Sciatic nerve (tissue), 2 donors: Measurements from ENCODE around the gene OR4D5. TPM values are rescaled to one million over a fixed set of nuclear protein-coding genes. Genes with fewer than 3 reads are reported as not detected.

Source experiments
- ATAC-seq: fragments of 200-7000 bp; cut with Tn5 transposase; one replicate; pipeline ENCODE4 v1.9.1; 2020; ENCODE audit warnings: mild to moderate bottlenecking, moderate library complexity
- DNase-seq: peaks from one replicate; pipeline ENCODE4 v3.0.0-alpha.2; 2020; ENCODE audit warnings: low spot score
- intact Hi-C: fragments of 100-400 bp; cut with DNase I; formaldehyde crosslinking; loops from one replicate; pipeline ENCODE4 v1.14.2; 2022
- total RNA-seq: library from RNA; stranded (reverse); fragmentation: NEBNext Ultra II Directional; extraction: Animal tissue kit (Norgen Biotek cat#: 25700); gene quantifications from one replicate; pipeline ENCODE4 v1.2.1, GENCODE V29; 2021
- donor health status: DM: no; HTN: no; CAD: no.
- donor health status: DM: no; HTN: no; CAD: no.

Gene OR4D5
- total RNA-seq: not detected

- DNase-seq (no peak), ATAC-seq (no peak)
- intact Hi-C loops: no loop called here
Measured at GRCh38 chr11:123939317-123939716, at the start of gene OR4D5. Gene OR4D5 (plus strand): TSS chr11:123939617. CDS start chr11:123939617, 0 bp downstream.

GRCh38 chr11:123892031-123892430 lies 47.4 kb upstream of the OR4D5 start:
- intact Hi-C loops: no loop called here
- no peak for ATAC-seq
- no peak for DNase-seq

- intact Hi-C loops: no loop called here
- no peak for ATAC-seq
- no peak for DNase-seq
Measured at GRCh38 chr11:123899792-123900191, 39.6 kb upstream of the OR4D5 start.

GRCh38 chr11:123901867-123902266 lies 37.5 kb upstream of the OR4D5 start, which contains the start of gene OR8D4:
Gene OR8D4 (plus strand): TSS chr11:123902167. CDS start chr11:123906432, 4,265 bp downstream.
- ATAC-seq (no peak), DNase-seq (no peak)
- intact Hi-C loops: no loop called here

- ATAC-seq: no peak
- no peak for DNase-seq
- intact Hi-C loops: no loop called here
Measured at GRCh38 chr11:123903932-123904331, 35.5 kb upstream of the OR4D5 start.

- no peak for DNase-seq
- no peak for ATAC-seq
- intact Hi-C loops: no loop called here
Measured at GRCh38 chr11:123904932-123905331, 34.5 kb upstream of the OR4D5 start.

GRCh38 chr11:123905826-123906225 lies 33.6 kb upstream of the OR4D5 start:
- intact Hi-C loops: no loop called here
- DNase-seq: no peak
- no peak for ATAC-seq

- DNase-seq (no peak), ATAC-seq (no peak)
- intact Hi-C loops: no loop called here
Measured at GRCh38 chr11:123920943-123921342, 18.5 kb upstream of the OR4D5 start.

GRCh38 chr11:123924027-123924426 lies 15.4 kb upstream of the OR4D5 start:
- intact Hi-C loops: no loop called here
- ATAC-seq (no peak), DNase-seq (no peak)

- ATAC-seq (no peak), DNase-seq (no peak)
- intact Hi-C loops: no loop called here
Measured at GRCh38 chr11:123942413-123942812, 3.0 kb downstream of the OR4D5 start.

- ATAC-seq (no peak), DNase-seq (no peak)
- intact Hi-C loops: no loop called here
Measured at GRCh38 chr11:123943738-123944137, 4.3 kb downstream of the OR4D5 start, which contains the start of gene OR6T1. Gene OR6T1 (minus strand): TSS chr11:123943838. CDS start chr11:123943838, 0 bp downstream.

- ATAC-seq (no peak), DNase-seq (no peak)
- intact Hi-C loops: no loop called here
Measured at GRCh38 chr11:123945132-123945531, 5.7 kb downstream of the OR4D5 start.

GRCh38 chr11:123956752-123957151 lies 17.3 kb downstream of the OR4D5 start:
- ATAC-seq: no peak
- intact Hi-C loops: no loop called here
- DNase-seq: no peak

GRCh38 chr11:123973816-123974215 lies 34.4 kb downstream of the OR4D5 start:
- DNase-seq (no peak), ATAC-seq (no peak)
- intact Hi-C loops: no loop called here

- intact Hi-C loops: no loop called here
- DNase-seq (no peak), ATAC-seq (no peak)
Measured at GRCh38 chr11:123976770-123977560, 37.5 kb downstream of the OR4D5 start.

GRCh38 chr11:123977731-123978347 lies 38.4 kb downstream of the OR4D5 start, which contains the start of gene OR10S1:
Gene OR10S1 (minus strand): TSS chr11:123977781. CDS start chr11:123977664, 117 bp downstream.
- DNase-seq (no peak), ATAC-seq (no peak)

GRCh38 chr11:123979311-123979710 lies 39.9 kb downstream of the OR4D5 start:
- DNase-seq: no peak
- intact Hi-C loops: no loop called here
- no peak for ATAC-seq

More at GRCh38 chr11:123977731-123978347, 38.4 kb downstream of the OR4D5 start, which contains the start of gene OR10S1:
- intact Hi-C loops: no loop called here
